HepG2 (cell line): ENCODE data around the gene SCAMP3. TPM values are rescaled to one million over a fixed set of nuclear protein-coding genes. Genes with fewer than 3 reads are reported as not detected.

ENCODE experiments used
- ATAC-seq: fragments of 200-7000 bp; cut with Tn5 transposase; 3 replicates; pipeline ENCODE4 v1.9.1; 2020; ENCODE audit warnings: mild to moderate bottlenecking, moderate library complexity
- BruUV-seq: library from RNA; stranded (reverse); fragments of 400-500 nt; replicated peaks from 2 replicates; lab custom pipeline; 2021; lab: Mats Ljungman, UMichigan
- CTCF ChIA-PET: fragments of 300-600 bp; formaldehyde crosslinking; extraction: SDS; loops from one replicate; lab custom pipeline; 2021; ENCODE audit warnings: low total read pairs, inconsistent platforms, low intra/inter-chr PET ratio; lab: Yijun Ruan, JAX
- POLR2A ChIA-PET: fragments of 350-600 bp; sonication (Branson Sonifier 250); formaldehyde crosslinking; loops from one replicate; lab custom pipeline; 2020; ENCODE audit warnings: antibody characterized with exemption, inconsistent platforms; lab: Yijun Ruan, JAX
- DNase-seq: peaks from one replicate; pipeline ENCODE4 v3.0.0-alpha.2; 2015; ENCODE audit warnings: low spot score
- FAIRE-seq: peaks from 3 replicates; lab custom pipeline; 2011; peaks lifted over from hg19 to GRCh38; lab: Jason Lieb, UNC
- H2AFZ ChIP-seq: one replicate; pipeline ENCODE4 v1.6.1; 2011; ENCODE audit warnings: low read length, inconsistent platforms
- H3K27ac ChIP-seq: fragments of 300-600 bp; 3 replicates; pipeline ENCODE4 v1.8.0; 2011; ENCODE audit warnings: mixed run types, mild to moderate bottlenecking, mixed read lengths, low read length, inconsistent platforms; ENCODE audit not compliant: insufficient read depth; ENCODE audit errors: extremely low read length
- H3K27me3 ChIP-seq, 2 experiments: fragments of 200-600 bp in 1 of 2; 2 replicates in 1 of 2; 3 replicates in 1 of 2; pipeline versions ENCODE4 v1.6.0 to v1.8.0; 2011; ENCODE audit warnings: low read length in 2 of 2, mild to moderate bottlenecking in 2 of 2, moderate library complexity in 2 of 2, inconsistent platforms in 1 of 2; ENCODE audit not compliant: insufficient read depth in 2 of 2, control insufficient read depth in 1 of 2
- H3K36me3 ChIP-seq, 2 experiments: fragments of 200-600 bp in 1 of 2; replicated peaks in 1 of 2; 2 replicates in 1 of 2; 3 replicates in 1 of 2; pipeline versions ENCODE4 v1.5.1 to v1.8.0; 2011; ENCODE audit warnings: low read length in 2 of 2, inconsistent platforms in 1 of 2; ENCODE audit not compliant: insufficient read depth in 2 of 2, control insufficient read depth in 1 of 2
- H3K4me1 ChIP-seq: 2 replicates; pipeline ENCODE4 v1.5.1; 2012; ENCODE audit warnings: low read length, inconsistent platforms; ENCODE audit not compliant: insufficient read depth
- H3K4me2 ChIP-seq: 2 replicates; pipeline ENCODE4 v1.6.0; 2011; ENCODE audit warnings: low read depth, low read length, inconsistent platforms
- H3K4me3 ChIP-seq, 3 experiments: fragments of 200-600 bp in 1 of 3; sonication (generic), shearing (Covaris generic) in 1 of 3; replicated peaks in 1 of 3; 2 replicates each; pipeline ENCODE4 v1.5.1; 2011 to 2016; ENCODE audit warnings: low read length in 3 of 3, inconsistent platforms in 2 of 3, low read depth in 2 of 3, mild to moderate bottlenecking in 2 of 3, control low read depth in 1 of 3, mixed read lengths in 1 of 3; ENCODE audit not compliant: insufficient read depth in 1 of 3
- H3K79me2 ChIP-seq: one replicate; pipeline ENCODE4 v1.6.1; 2011; ENCODE audit warnings: low read length, inconsistent platforms; ENCODE audit not compliant: insufficient read depth
- H3K9ac ChIP-seq: 2 replicates; pipeline ENCODE4 v1.6.0; 2011; ENCODE audit warnings: mild to moderate bottlenecking, low read depth, low read length, inconsistent platforms; ENCODE audit not compliant: insufficient read depth
- H3K9me3 ChIP-seq: 2 replicates; pipeline ENCODE4 v1.5.1; 2012; ENCODE audit warnings: mild to moderate bottlenecking, low read length
- H4K20me1 ChIP-seq: 2 replicates; pipeline ENCODE4 v1.6.0; 2011; ENCODE audit warnings: inconsistent platforms, mild to moderate bottlenecking, low read length, moderate library complexity; ENCODE audit not compliant: insufficient read depth
- AGO2 ChIP-seq: fragments of 200-400 bp; formaldehyde crosslinking; optimal IDR thresholded peaks from 2 replicates; pipeline ENCODE3; 2017; ENCODE audit warnings: mild to moderate bottlenecking, low read depth, low read length, moderate library complexity
- BORCS8-MEF2B ChIP-seq: sonication (generic); formaldehyde crosslinking; IDR thresholded peaks from 2 replicates; pipeline ENCODE4 v1.8.0; 2022; ENCODE audit warnings: mild to moderate bottlenecking, missing genetic modification reagents
- BRD4 ChIP-seq: sonication (generic); formaldehyde crosslinking; IDR thresholded peaks from 2 replicates; pipeline ENCODE4 v1.4.0; 2020; ENCODE audit warnings: missing genetic modification reagents
- FOXC1 ChIP-seq: sonication (generic); formaldehyde crosslinking; IDR thresholded peaks from 2 replicates; pipeline ENCODE4 v1.8.0; 2022; ENCODE audit warnings: mild to moderate bottlenecking, missing genetic modification reagents, borderline replicate concordance
- GTF2F1 ChIP-seq: fragments of 150-350 bp; IDR thresholded peaks from 2 replicates; pipeline ENCODE4 v1.6.1; 2014; ENCODE audit warnings: low read length
- HNRNPL ChIP-seq: fragments of 200-400 bp; formaldehyde crosslinking; IDR thresholded peaks from 2 replicates; pipeline ENCODE4 v1.6.1; 2017; ENCODE audit warnings: mild to moderate bottlenecking, low read depth, low read length
- KDM1A ChIP-seq: IDR thresholded peaks from 2 replicates; pipeline ENCODE4 v1.6.1; 2016; ENCODE audit warnings: missing compliant biosample characterization
- MEF2D ChIP-seq: sonication (generic); formaldehyde crosslinking; IDR thresholded peaks from 2 replicates; pipeline ENCODE4 v1.5.1; 2020; ENCODE audit warnings: mild to moderate bottlenecking, missing genetic modification reagents
- MZF1 ChIP-seq: sonication (generic); formaldehyde crosslinking; IDR thresholded peaks from 2 replicates; pipeline ENCODE4 v1.8.1; 2023; ENCODE audit warnings: mild to moderate bottlenecking, missing genetic modification reagents, borderline replicate concordance
- NKX3-1 ChIP-seq: sonication (generic); formaldehyde crosslinking; IDR thresholded peaks from 2 replicates; pipeline ENCODE4 v1.5.0; 2020; ENCODE audit warnings: missing genetic modification reagents
- NONO ChIP-seq, 2 experiments: fragments of 450-650 bp in 1 of 2; sonication (generic) in 1 of 2; formaldehyde crosslinking in 1 of 2; IDR thresholded peaks in 1 of 2; conservative IDR thresholded peaks in 1 of 2; 2 replicates each; pipeline versions ENCODE4 v1.6.1 to v1.8.0; 2017 to 2022; ENCODE audit warnings: mild to moderate bottlenecking in 1 of 2, missing genetic modification reagents in 1 of 2, moderate library complexity in 1 of 2
- PCBP1 ChIP-seq: fragments of 200-400 bp; formaldehyde crosslinking; IDR thresholded peaks from 2 replicates; pipeline ENCODE4 v1.6.1; 2017; ENCODE audit warnings: mild to moderate bottlenecking, low read depth, low read length, borderline replicate concordance
- POLR2A ChIP-seq, 2 experiments: IDR thresholded peaks; 2 replicates each; pipeline ENCODE4 v1.6.1; 2011; ENCODE audit warnings: low read depth in 2 of 2, low read length in 2 of 2, mild to moderate bottlenecking in 1 of 2, moderate library complexity in 1 of 2; ENCODE audit not compliant: insufficient read depth in 1 of 2
- RBFOX2 ChIP-seq: fragments of 200-400 bp; formaldehyde crosslinking; IDR thresholded peaks from 2 replicates; pipeline ENCODE4 v1.6.1; 2017; ENCODE audit warnings: low read depth, mild to moderate bottlenecking, low read length
- RFX3 ChIP-seq: IDR thresholded peaks from 2 replicates; pipeline ENCODE4 v1.6.1; 2016; ENCODE audit warnings: missing biosample characterization, missing genetic modification reagents
- RXRA ChIP-seq: sonication (generic); formaldehyde crosslinking; IDR thresholded peaks from 2 replicates; pipeline ENCODE4 v1.5.1; 2020; ENCODE audit warnings: missing genetic modification reagents
- SMARCE1 ChIP-seq: fragments of 450-650 bp; IDR thresholded peaks from 2 replicates; pipeline ENCODE4 v1.6.1; 2017; ENCODE audit warnings: borderline replicate concordance
- SP5 ChIP-seq: IDR thresholded peaks from 2 replicates; pipeline ENCODE4 v1.6.1; 2016; ENCODE audit warnings: low read depth, borderline replicate concordance
- SRF ChIP-seq: IDR thresholded peaks from 2 replicates; pipeline ENCODE4 v1.6.1; 2011; ENCODE audit warnings: mild to moderate bottlenecking, low read depth, low read length, moderate library complexity
- ZC3H4 ChIP-seq: sonication (generic); formaldehyde crosslinking; IDR thresholded peaks from 2 replicates; pipeline ENCODE4 v1.4.0; 2020; ENCODE audit warnings: missing genetic modification reagents, borderline replicate concordance
- ZNF256 ChIP-seq: sonication (generic); formaldehyde crosslinking; conservative IDR thresholded peaks from 2 replicates; pipeline ENCODE4 v1.4.0; 2020; ENCODE audit warnings: missing genetic modification reagents
- ZNF616 ChIP-seq: sonication (generic); formaldehyde crosslinking; IDR thresholded peaks from 2 replicates; pipeline ENCODE4 v1.5.0; 2020; ENCODE audit warnings: low read depth, mild to moderate bottlenecking, missing genetic modification reagents
- ZNF709 ChIP-seq: sonication (generic); formaldehyde crosslinking; IDR thresholded peaks from 2 replicates; pipeline ENCODE4 v1.5.0; 2020; ENCODE audit warnings: mild to moderate bottlenecking, missing genetic modification reagents
- ZNF781 ChIP-seq: sonication (generic); formaldehyde crosslinking; IDR thresholded peaks from 2 replicates; pipeline ENCODE4 v1.5.1; 2020; ENCODE audit warnings: borderline replicate concordance, mild to moderate bottlenecking, missing genetic modification reagents; ENCODE audit errors: not compliant biosample characterization
- WGBS: methylation state at CpG from one replicate; pipeline ENCODE4 v1.1.6; 2017; ENCODE audit warnings: low lambda C conversion rate; 5-methylcytosine and 5-hydroxymethylcytosine counted together
- in situ Hi-C: cut with HindIII; loops from 2 replicates; pipeline ENCODE4 v1.10.0; 2017; ENCODE audit warnings: low pct_unique_long_range_greater_than_20kb; ENCODE audit not compliant: extremely low pct_ligation_motif_present
- intact Hi-C: fragments of 100-400 bp; cut with micrococcal nuclease; formaldehyde crosslinking; loops from one replicate; pipeline ENCODE4 v1.10.0; 2022; ENCODE audit not compliant: unreplicated experiment
- polyA plus RNA-seq, 8 experiments: library from polyadenylated mRNA; depleted of rRNA in 3 of 8; stranded (reverse) in 7 of 8; unstranded in 1 of 8; fragments of >200 nt; fragmentation: Illumina TruSeq in 4 of 8; extraction: Trizol in 4 of 8; gene quantifications; 2 replicates each; pipeline versions ENCODE4 v1.2.1 to v1.2.3, GENCODE V29; 2011 to 2016; ENCODE audit warnings: low read depth in 4 of 8, missing spikeins in 1 of 8, mixed read lengths in 1 of 8; ENCODE audit not compliant: insufficient read depth in 1 of 8
- total RNA-seq, 5 experiments: library from RNA; depleted of rRNA; stranded (reverse); fragments of >200 nt; fragmentation: Illumina TruSeq; extraction: Trizol; gene quantifications; 2 replicates each; pipeline ENCODE4 v1.2.3, GENCODE V29; 2016; ENCODE audit warnings: low read depth in 1 of 5
- TF ChIP-seq, protein P1 (sequence below): sonication (generic); formaldehyde crosslinking; IDR thresholded peaks from 2 replicates; pipeline ENCODE4 v1.8.1; 2023; ENCODE audit warnings: mild to moderate bottlenecking, moderate library complexity, missing genetic modification reagents
- TF ChIP-seq, protein P2 (sequence below): sonication (generic); formaldehyde crosslinking; IDR thresholded peaks from 2 replicates; pipeline ENCODE4 v1.5.0; 2020; ENCODE audit warnings: missing genetic modification reagents

The SCAMP3 gene
- total and polyA plus RNA-seq, 2 of the 13 experiments (the other 11 are each of a cell fraction or from before 2014, with no cell fraction given) = 46.8 to 83.3 TPM

DNA sequence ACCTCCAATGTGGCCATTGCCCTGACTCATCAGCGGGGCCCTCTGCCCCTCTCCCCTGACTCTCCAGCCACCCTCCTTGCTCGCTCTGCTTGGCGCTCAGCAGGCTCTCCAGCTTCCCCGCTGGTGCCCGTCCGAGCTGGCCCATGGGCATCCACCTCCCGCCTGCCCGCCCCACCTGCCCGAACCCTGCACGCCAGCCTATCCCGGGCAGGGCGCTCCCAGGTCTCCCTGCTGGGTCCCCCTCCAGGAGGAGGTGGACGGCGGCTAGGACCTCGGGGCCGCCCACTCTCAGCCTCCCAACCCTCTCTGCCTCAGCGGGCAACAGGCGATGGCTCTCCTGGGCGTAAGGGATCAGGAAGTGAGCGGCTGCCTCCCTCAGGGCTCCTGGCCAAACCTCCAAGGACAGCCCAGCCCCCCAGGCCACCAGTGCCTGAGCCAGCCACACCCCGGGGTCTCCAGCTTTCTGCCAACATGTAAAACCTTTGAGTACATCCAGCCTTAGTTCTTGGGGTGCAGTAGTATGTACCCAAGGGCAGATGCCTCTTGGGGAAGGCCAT lies 25.9 kb upstream of the SCAMP3 start:
- POLR2A ChIA-PET = no interaction called here
- Histone ChIP-seq H2AFZ (no peak overlapping the region), H3K79me2 (no peaks in the 10 kb centered on the region), H3K4me3 (no peak overlapping the region), H3K9ac (no peak overlapping the region), H3K36me3 (peaks cover 0 to 4% of the 10 kb centered on the region in 2 experiments; a peak in 2 of 5 replicates), H4K20me1 (no peaks in the 10 kb centered on the region), H3K27me3 (no peaks in the 10 kb centered on the region), H3K27ac (peak overlapping the region; percentile 22), H3K4me2 (no peak overlapping the region), H3K9me3 (no peaks in the 10 kb centered on the region), H3K4me1 (peaks cover 40% of the 10 kb centered on the region)
- BruUV-seq = no TSS peak
- no peak for ATAC-seq
- CTCF ChIA-PET = no interaction called here
- no peak for FAIRE-seq
- DNase-seq = no peak
- in situ Hi-C loops = no loop called here
- WGBS = 98% methylated on average over 16 of the region's 21 CpGs
- intact Hi-C loops = no loop called here
- TF ChIP-seq GTF2F1 (no peak), AGO2 (peak; percentile 77), RBFOX2 (peak; percentile 32; the same call in 1 of the 2 replicates), SMARCE1 (no peak), SRF (no peak), POLR2A (IDR thresholded peaks at IDR 0.05; ENCODE audit: insufficient read depth in 1 of 2, low read depth in 2 of 2, low read length in 2 of 2) (0 out of 4 replicates have a peak, but pooled peaks of 1 of the 2 experiments have one; percentile 14), SP5 (CRISPR knock-in tag) (no peak), ZNF781 (CRISPR knock-in tag) (no peak), FOXC1 (CRISPR knock-in tag) (no peak), ZNF616 (no peak), NKX3-1 (CRISPR knock-in tag) (no peak), NONO (IDR thresholded peaks at IDR 0.05) (no peak), NONO (CRISPR knock-in tag; conservative IDR thresholded peaks at IDR 0.05) (0 out of 2 replicates have a peak, but pooled peaks have one; percentile 10), MEF2D (CRISPR knock-in tag) (no peak), ZNF709 (no peak), RXRA (CRISPR knock-in tag) (no peak), KDM1A (no peak), PCBP1 (no peak), MZF1 (CRISPR knock-in tag) (no peak), BORCS8-MEF2B (peak; percentile 43; the same call in 1 of the 2 replicates), BRD4 (CRISPR knock-in tag) (no peak), HNRNPL (0 out of 2 replicates have a peak, but pooled peaks have one; percentile 49), ZC3H4 (CRISPR knock-in tag) (no peak), RFX3 (CRISPR knock-in tag) (no peak), ZNF256 (CRISPR knock-in tag) (no peak)
- TF ChIP-seq, protein P1, sequence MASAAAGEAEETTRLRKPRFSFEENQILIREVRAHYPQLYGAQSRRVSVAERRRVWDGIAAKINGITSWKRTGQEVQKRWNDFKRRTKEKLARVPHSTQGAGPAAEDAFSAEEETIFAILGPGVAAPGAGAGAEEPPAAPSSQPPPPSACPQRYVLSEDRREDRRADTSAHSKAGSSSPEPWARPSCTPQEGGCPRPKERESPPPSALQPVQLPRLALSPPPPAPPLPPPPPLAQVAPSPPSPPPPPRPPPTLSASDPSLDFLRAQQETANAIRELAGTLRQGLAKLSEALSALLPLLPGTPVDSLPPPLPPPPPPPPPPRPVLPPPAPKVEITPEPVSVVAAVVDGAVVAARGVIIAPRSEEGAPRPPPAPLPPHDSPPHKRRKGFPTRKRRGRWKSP (CRISPR knock-in tag) = no peak
- TF ChIP-seq, protein P2, sequence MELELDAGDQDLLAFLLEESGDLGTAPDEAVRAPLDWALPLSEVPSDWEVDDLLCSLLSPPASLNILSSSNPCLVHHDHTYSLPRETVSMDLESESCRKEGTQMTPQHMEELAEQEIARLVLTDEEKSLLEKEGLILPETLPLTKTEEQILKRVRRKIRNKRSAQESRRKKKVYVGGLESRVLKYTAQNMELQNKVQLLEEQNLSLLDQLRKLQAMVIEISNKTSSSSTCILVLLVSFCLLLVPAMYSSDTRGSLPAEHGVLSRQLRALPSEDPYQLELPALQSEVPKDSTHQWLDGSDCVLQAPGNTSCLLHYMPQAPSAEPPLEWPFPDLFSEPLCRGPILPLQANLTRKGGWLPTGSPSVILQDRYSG = no peak
